Breast epithelium (tissue), 4 donors: ENCODE data around the gene STT3B. TPM values are rescaled to one million over a fixed set of nuclear protein-coding genes. Genes with fewer than 3 reads are reported as not detected.

Experiments used
- DNase-seq, 2 donors: peaks; one replicate each; pipeline ENCODE4 v3.0.0-alpha.2; 2019; ENCODE audit warnings: low spot score in 2 of 2
- H3K27ac ChIP-seq, 2 donors: fragments of 200-600 bp; sonication (generic) in 1 of 2; one replicate each; pipeline ENCODE4 v1.5.1; 2016 to 2019; ENCODE audit warnings: mild to moderate bottlenecking in 1 of 2
- H3K27me3 ChIP-seq, 2 donors: fragments of 200-600 bp; sonication (generic) in 1 of 2; one replicate each; pipeline versions ENCODE4 v1.5.1 to v1.6.0; 2017 to 2019; ENCODE audit warnings: control low read depth in 1 of 2, mild to moderate bottlenecking in 1 of 2
- H3K36me3 ChIP-seq: fragments of 200-600 bp; one replicate; pipeline ENCODE4 v1.5.1; 2019
- H3K4me1 ChIP-seq, 2 donors: fragments of 200-600 bp; sonication (generic); one replicate each; pipeline ENCODE4 v1.5.1; 2016 to 2019; ENCODE audit warnings: control low read depth in 1 of 2
- H3K4me3 ChIP-seq, 3 donors: fragments of 200-600 bp; sonication (generic); 1 replicate in 2 of 3; 2 replicates in 1 of 3; pipeline ENCODE4 v1.5.1; 2016 to 2019; ENCODE audit warnings: mild to moderate bottlenecking in 3 of 3, moderate library complexity in 2 of 3
- H3K9me3 ChIP-seq, 2 donors: fragments of 200-600 bp; sonication (generic) in 1 of 2; one replicate each; pipeline ENCODE4 v1.5.1; 2016 to 2019; ENCODE audit warnings: control low read depth in 1 of 2
- CTCF ChIP-seq, 3 donors: fragments of 450-650 bp; IDR thresholded peaks; one replicate each; pipeline ENCODE4 v1.5.1; 2016 to 2017; ENCODE audit warnings: antibody characterized with exemption in 3 of 3, mild to moderate bottlenecking in 3 of 3, moderate library complexity in 3 of 3
- POLR2A ChIP-seq: fragments of 450-650 bp; IDR thresholded peaks from one replicate; pipeline ENCODE4 v1.6.1; 2016; ENCODE audit warnings: antibody characterized with exemption, mild to moderate bottlenecking, moderate library complexity
- POLR2AphosphoS5 ChIP-seq, 3 donors: sonication (generic); formaldehyde crosslinking; IDR thresholded peaks; one replicate each; pipeline ENCODE4 v1.6.1; 2017; ENCODE audit warnings: antibody characterized with exemption in 3 of 3
- intact Hi-C: fragments of 100-400 bp; cut with DNase I; formaldehyde crosslinking; loops from one replicate; pipeline ENCODE4 v1.15.1; 2023; ENCODE audit warnings: low total_unique reads
- total RNA-seq, 3 donors: library from RNA; depleted of rRNA; stranded (reverse); fragments of >200 nt; gene quantifications; one replicate each; pipeline ENCODE4 v1.1.0, GENCODE V29; 2016

The STT3B gene
- total RNA-seq, 3 donors from 2014 or later = 93.5 to 132 (median 109) TPM

GRCh38 chr3:31635545-31635944, 102.8 kb downstream of the STT3B start:
- Histone ChIP-seq H3K4me3 (no peak overlapping the region), H3K9me3 (no peaks in the 10 kb centered on the region), H3K27me3 (no peaks in the 10 kb centered on the region), H3K4me1 (no peaks in the 10 kb centered on the region), H3K27ac (no peak overlapping the region), H3K36me3 (no peaks in the 10 kb centered on the region)
- intact Hi-C loops = no loop called here
- no peak for DNase-seq
- no peak for TF ChIP-seq CTCF (IDR thresholded peaks at IDR 0.05)
- no peak for TF ChIP-seq POLR2AphosphoS5 (IDR thresholded peaks at IDR 0.05)

- intact Hi-C loops = no loop called here
- Histone ChIP-seq H3K27me3 (no peaks in the 10 kb centered on the region), H3K27ac (no peak overlapping the region), H3K4me1 (no peaks in the 10 kb centered on the region), H3K36me3 (no peaks in the 10 kb centered on the region), H3K4me3 (no peak overlapping the region), H3K9me3 (no peaks in the 10 kb centered on the region)
- DNase-seq = no peak
- TF ChIP-seq POLR2AphosphoS5 (IDR thresholded peaks at IDR 0.05) (no peak), CTCF (IDR thresholded peaks at IDR 0.05) (no peak), POLR2A (no peak)
Measured at GRCh38 chr3:31636049-31636448, 103.3 kb downstream of the STT3B start.

DNA sequence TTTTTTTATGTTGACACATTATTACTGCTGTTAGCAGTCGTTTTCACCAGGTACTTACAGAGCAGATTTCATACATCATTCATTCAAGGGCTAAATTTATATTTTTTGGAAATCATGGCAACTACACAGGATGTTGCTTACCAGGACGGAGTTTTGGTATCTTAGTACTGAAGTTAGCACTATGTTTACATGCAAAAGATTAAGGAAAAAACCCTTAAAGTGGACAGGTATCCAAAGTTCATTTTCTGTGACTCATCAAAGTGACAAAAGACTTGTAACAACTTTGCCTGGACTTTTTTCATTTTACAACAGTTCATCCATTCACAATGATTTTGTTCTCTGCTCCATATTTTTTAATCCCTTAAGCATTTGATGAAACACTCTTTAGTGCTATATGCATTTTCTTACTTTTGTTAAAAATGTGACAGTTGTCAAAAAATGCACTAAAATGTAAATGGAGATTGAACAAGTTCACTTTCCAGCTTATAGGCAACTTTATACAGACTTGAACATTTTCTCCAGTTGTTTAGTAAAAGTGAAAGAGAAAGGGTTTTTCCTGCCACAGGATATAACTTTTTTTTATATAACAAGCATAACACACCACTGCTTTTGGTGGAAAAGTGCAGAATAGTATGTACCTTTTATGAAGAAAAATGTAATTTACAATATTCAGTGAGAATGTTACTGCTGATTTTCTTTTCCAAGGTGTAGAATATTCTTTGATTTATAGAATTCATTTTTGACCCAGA, 104.1 kb downstream of the STT3B start:
- no peaks in the 10 kb centered on the region for H3K36me3 ChIP-seq
- no peak overlapping the region for H3K4me3 ChIP-seq
- TF ChIP-seq POLR2A (no peak), CTCF (IDR thresholded peaks at IDR 0.05) (no peak), POLR2AphosphoS5 (IDR thresholded peaks at IDR 0.05) (no peak)
- no peak for DNase-seq
- no peaks in the 10 kb centered on the region for H3K4me1 ChIP-seq
- H3K27me3 ChIP-seq = no peaks in the 10 kb centered on the region
- H3K9me3 ChIP-seq = no peaks in the 10 kb centered on the region
- intact Hi-C loops = no loop called here
- no peak overlapping the region for H3K27ac ChIP-seq

DNA sequence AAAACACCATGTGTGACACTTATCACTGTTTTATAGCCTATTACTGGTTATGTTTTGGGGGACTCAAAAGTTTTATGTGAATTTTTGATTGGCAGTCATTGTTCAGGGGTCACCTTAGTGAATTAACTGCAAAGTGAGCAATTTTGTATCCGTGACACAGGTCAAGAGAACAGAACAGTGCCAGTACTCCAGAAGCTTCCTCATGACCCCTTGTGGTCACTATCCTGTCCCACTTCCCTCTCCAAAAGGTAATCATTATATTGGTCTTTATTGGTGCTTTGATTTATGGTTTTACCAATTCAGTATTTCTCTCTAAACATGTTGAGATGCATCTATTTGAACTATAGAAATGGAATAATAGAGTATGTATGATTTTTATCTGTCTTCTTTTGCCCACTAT, 107.1 kb downstream of the STT3B start:
- no peak for DNase-seq
- intact Hi-C loops = no loop called here
- H3K36me3 ChIP-seq = no peaks in the 10 kb centered on the region
- H3K27me3 ChIP-seq = no peaks in the 10 kb centered on the region
- TF ChIP-seq POLR2A = no peak
- TF ChIP-seq CTCF (IDR thresholded peaks at IDR 0.05) = no peak
- no peaks in the 10 kb centered on the region for H3K4me1 ChIP-seq
- no peak overlapping the region for H3K27ac ChIP-seq
- H3K9me3 ChIP-seq = no peaks in the 10 kb centered on the region
- no peak overlapping the region for H3K4me3 ChIP-seq

GRCh38 chr3:31645256-31645655, 112.5 kb downstream of the STT3B start:
- Histone ChIP-seq H3K4me1 (no peaks in the 10 kb centered on the region), H3K27me3 (no peaks in the 10 kb centered on the region), H3K27ac (no peak overlapping the region), H3K36me3 (no peaks in the 10 kb centered on the region), H3K9me3 (peaks cover 15 to 20% of the 10 kb centered on the region in 2 donors), H3K4me3 (no peak overlapping the region)
- DNase-seq = no peak
- intact Hi-C loops = no loop called here
- TF ChIP-seq CTCF (IDR thresholded peaks at IDR 0.05) (no peak), POLR2AphosphoS5 (IDR thresholded peaks at IDR 0.05) (no peak), POLR2A (no peak)
